Central memory CD8-positive, alpha-beta T cell (primary cell): ENCODE data around the gene MAGEA9B.
"Not testable (repeated sequence)": the region's sequence is repeated elsewhere in the genome, so short reads cannot be mapped to it uniquely, and the experiment has no call there.

Experiments used
- ATAC-seq: fragments of 150-1000 bp; cut with Tn5 transposase; replicated peaks from 2 replicates; pipeline ENCODE4 v1.10.0; 2022; ENCODE audit warnings: mild to moderate bottlenecking, moderate FRiP score, moderate number of reproducible peaks; ENCODE audit not compliant: poor library complexity, severe bottlenecking; ENCODE audit errors: extremely low read depth
- DNase-seq, 2 donors: peaks; one replicate each; pipeline ENCODE4 v3.0.0; 2021; ENCODE audit warnings: low spot score in 2 of 2
- H3K27ac Mint-ChIP-seq: one replicate; pipeline ENCODE4 v1.8.0; 2022; ENCODE audit warnings: low read depth, mild to moderate bottlenecking, moderate library complexity, mixed read lengths
- H3K27me3 Mint-ChIP-seq: one replicate; pipeline ENCODE4 v1.8.0; 2022; ENCODE audit warnings: mixed read lengths
- H3K36me3 Mint-ChIP-seq: one replicate; pipeline ENCODE4 v1.8.0; 2022; ENCODE audit warnings: mild to moderate bottlenecking, moderate library complexity, mixed read lengths; ENCODE audit not compliant: insufficient read depth
- H3K4me1 Mint-ChIP-seq: one replicate; pipeline ENCODE4 v1.8.0; 2022; ENCODE audit warnings: mixed read lengths
- H3K4me3 Mint-ChIP-seq: one replicate; pipeline ENCODE4 v1.8.0; 2022; ENCODE audit warnings: mild to moderate bottlenecking, moderate library complexity, mixed read lengths
- H3K9me3 Mint-ChIP-seq: one replicate; pipeline ENCODE4 v1.8.0; 2022; ENCODE audit warnings: mixed read lengths

The MAGEA9B gene

DNA sequence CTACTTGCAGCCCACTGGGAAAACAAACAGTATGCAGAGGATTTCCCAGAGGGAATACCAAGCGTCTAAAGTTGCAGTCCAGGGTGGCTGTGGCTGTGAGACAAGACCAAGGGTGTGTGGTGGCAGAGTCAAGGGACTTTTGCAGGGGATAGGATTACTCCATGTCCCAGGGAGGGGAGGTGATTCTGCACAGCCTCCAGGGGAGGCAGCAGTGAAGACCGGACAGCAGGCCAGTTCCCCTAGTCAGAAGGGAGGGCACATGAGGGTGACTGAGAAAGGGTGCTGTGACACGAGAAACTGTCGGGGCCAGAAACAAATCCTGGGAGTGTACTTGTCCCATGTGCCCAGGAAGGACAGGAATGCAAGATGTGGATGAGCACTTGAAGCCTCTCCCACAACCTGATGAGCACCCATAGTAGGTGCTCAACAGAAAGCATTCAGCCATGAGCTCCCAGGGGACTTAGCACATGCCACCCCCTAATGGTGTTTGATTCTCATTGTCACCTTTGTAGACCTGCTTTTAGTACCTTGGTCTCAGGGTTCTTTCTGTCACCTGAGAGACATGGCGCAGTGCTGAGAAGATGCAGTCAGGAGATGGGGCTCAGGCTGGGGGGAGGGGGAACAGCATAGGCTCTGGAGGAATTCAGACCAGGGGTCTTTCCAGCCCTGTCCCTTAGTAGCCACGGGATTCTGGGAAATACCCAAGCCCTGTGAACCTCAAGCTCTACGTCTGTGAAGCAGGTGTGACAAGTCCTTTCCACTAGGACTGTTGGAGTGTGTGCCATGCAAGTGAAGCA lies 19.4 kb downstream of the MAGEA9B start:
- no peaks in the 10 kb centered on the region for H3K9me3 Mint-ChIP-seq
- no peaks in the 10 kb centered on the region for H3K4me1 Mint-ChIP-seq
- no peak for ATAC-seq
- peaks cover 6% of the 10 kb centered on the region for H3K27me3 Mint-ChIP-seq
- H3K4me3 Mint-ChIP-seq: no peak overlapping the region
- H3K27ac Mint-ChIP-seq: no peak overlapping the region
- no peaks in the 10 kb centered on the region for H3K36me3 Mint-ChIP-seq
- no peak for DNase-seq

DNA sequence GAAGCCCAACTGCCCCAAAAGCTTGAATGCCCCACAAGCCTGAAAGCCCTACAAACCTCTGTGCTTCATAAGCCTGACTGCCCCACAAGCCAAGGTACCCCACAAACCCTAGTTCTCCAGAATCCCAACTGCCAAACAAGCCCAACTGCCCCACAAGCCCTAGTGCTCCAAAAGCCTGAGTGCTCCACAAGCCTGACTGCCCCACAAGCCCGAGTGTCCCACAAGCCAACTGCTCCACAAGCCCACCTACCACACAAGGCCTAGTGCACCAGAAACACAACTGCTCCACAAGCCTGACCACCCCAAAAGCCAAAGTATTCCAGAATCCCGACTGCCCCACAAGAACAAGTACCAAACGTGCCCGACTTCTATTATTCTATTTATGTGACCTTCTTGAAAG lies 23.9 kb downstream of the MAGEA9B start:
- ATAC-seq: no peak
- DNase-seq: no peak

DNA sequence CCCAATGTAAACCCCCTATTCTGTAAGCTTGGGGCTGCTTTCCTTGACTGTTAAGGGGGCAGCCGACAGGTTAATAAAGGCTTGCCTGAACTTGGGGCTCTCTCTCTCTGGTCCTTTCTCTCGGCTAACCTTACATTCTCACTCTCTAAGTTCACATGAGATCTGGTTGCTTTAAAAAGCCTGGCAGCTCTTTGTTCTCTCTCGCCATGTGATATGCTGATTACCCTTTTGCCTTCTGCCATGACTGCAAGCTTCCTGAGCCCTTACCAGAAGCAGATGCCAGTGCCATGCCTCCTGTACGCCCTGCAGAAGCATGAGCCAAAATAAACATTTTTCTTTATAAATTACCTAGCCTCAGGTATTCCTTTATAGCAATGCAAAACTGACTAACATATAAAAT lies 32.0 kb downstream of the MAGEA9B start:
- not testable (repeated sequence) for H3K4me1 Mint-ChIP-seq, H3K27ac Mint-ChIP-seq, H3K4me3 Mint-ChIP-seq, H3K27me3 Mint-ChIP-seq, H3K36me3 Mint-ChIP-seq, ATAC-seq, H3K9me3 Mint-ChIP-seq, DNase-seq

More for the DNA sequence above, 23.9 kb downstream of the MAGEA9B start:
- Mint-ChIP-seq H3K4me3 (no peak overlapping the region), H3K9me3 (no peaks in the 10 kb centered on the region), H3K4me1 (no peaks in the 10 kb centered on the region), H3K36me3 (no peaks in the 10 kb centered on the region), H3K27ac (no peak overlapping the region), H3K27me3 (no peaks in the 10 kb centered on the region)

DNA sequence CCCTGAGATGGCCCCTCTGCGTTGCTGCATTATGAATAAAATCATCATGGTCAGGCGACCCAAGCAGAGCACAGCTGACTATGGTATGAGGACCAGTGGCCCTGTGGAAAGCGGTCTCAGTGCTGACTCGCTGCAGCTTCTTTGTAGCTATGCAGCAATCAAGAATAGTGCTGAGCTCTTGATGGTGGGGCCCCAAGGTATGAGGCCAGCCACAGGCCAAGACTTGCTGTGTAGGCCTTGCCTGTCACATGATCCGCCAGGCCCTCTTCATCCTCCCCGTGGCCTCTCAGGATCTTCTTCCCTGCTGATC lies 35.4 kb downstream of the MAGEA9B start:
- ATAC-seq, H3K36me3 Mint-ChIP-seq, DNase-seq, H3K9me3 Mint-ChIP-seq, H3K27ac Mint-ChIP-seq, H3K27me3 Mint-ChIP-seq, H3K4me1 Mint-ChIP-seq, H3K4me3 Mint-ChIP-seq: not testable (repeated sequence)

DNA sequence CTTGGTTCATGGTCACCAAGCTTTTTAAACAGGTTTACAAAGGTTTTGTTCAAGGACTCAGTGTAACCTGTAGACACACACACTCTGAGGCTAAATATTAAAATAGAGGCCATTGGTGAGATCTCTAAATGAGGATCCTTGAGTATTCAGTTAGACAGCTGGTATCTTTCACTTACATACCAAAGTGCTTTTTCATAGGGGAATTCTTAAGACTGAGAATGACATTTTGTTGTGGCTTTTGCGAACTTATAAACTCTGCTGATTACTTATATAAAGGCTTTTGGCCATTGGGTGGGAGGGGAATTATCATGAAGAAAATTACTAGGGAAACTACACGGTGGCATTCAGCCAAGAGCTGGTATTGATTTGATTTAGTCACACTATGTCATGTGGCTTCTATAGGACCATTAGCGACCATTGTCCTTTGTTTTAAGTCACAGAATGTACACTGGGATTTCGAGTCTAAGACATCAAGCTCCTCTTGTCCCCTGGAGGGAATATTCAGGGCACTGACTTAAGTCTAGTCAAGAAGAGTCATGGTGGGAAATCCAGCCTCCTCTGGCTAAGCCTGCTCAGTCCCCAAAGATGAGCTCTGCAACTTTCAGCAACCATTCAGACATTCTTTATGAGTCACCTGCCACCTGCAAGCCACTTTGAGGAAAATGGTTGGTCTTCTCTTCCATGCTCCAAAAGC lies 35.9 kb downstream of the MAGEA9B start:
- not testable (repeated sequence) for H3K36me3 Mint-ChIP-seq, H3K9me3 Mint-ChIP-seq, DNase-seq, H3K4me3 Mint-ChIP-seq, ATAC-seq, H3K27ac Mint-ChIP-seq, H3K27me3 Mint-ChIP-seq, H3K4me1 Mint-ChIP-seq

DNA sequence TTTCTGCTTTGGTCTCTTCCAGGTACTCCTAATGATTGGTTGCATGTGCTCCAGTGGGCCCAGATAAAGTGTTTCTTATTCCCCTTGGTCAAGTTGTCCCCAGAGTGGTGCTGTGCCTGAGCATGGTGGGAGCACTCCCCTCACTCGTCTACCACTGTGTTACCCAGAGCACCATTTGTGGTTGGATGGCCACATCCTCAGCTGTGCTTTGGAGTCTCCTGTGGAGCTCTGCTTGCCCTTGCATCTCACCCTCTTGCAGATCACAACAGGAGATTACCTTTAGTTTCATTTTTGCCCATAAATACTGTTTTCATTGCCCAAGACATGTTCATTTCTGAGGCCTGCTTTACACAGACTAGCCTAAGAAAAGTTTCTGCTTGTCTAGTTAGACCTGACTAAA lies 36.8 kb downstream of the MAGEA9B start:
- H3K27ac Mint-ChIP-seq: peak overlapping the region; percentile 62
- ATAC-seq: peak; percentile 66

DNA sequence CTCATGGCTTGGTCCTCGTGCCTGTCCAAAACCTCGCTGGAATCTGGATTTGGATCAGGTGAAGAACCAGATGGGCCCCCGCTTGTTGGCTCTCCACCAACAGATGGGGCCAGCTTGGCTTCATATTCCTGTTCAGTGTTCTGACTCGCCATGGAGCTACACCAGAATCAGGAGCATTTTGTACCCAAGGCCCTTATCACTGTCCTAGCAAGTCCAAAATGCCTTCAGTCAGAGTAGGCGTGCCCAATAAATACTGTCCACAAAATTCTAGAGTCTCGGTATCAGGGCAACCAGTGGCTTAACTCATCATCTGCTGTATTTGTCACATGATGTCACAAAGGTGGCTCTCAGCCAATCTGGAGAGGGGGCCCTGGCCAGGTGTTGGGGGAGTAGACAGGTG lies 37.6 kb downstream of the MAGEA9B start, which contains the start of gene HSFX3:
TSS of gene HSFX3 (minus strand) at position 224 of the 400 bp plus-strand sequence. CDS start at position 152, 72 bp downstream.
- not testable (repeated sequence) for DNase-seq, H3K9me3 Mint-ChIP-seq, H3K36me3 Mint-ChIP-seq, ATAC-seq, H3K4me1 Mint-ChIP-seq, H3K27me3 Mint-ChIP-seq, H3K4me3 Mint-ChIP-seq
- H3K27ac Mint-ChIP-seq: peak within 1 kb of the TSS; percentile 62

More for the DNA sequence above, 36.8 kb downstream of the MAGEA9B start:
- H3K36me3 Mint-ChIP-seq, DNase-seq, H3K27me3 Mint-ChIP-seq, H3K4me3 Mint-ChIP-seq, H3K4me1 Mint-ChIP-seq, H3K9me3 Mint-ChIP-seq: not testable (repeated sequence)

DNA sequence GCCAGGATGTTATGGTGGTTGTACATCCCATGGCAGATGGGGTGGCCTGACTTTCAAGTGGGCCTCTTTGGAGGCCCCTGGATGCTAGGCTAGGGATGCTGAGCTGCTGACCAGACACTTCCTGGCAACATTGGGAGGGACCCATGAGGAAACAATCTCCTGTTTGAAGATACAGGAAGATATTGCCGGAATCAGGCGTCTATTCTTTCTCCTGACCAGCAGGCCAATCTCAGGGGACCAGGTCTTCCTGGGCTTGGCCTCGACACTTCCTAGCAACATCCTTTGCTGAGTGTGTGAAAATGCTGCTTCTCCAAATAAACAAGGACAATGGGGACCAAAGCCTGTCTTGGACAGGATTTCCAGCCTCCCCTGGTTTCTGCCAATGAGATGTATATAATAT lies 39.5 kb downstream of the MAGEA9B start:
- not testable (repeated sequence) for H3K4me3 Mint-ChIP-seq, DNase-seq, H3K9me3 Mint-ChIP-seq, H3K27me3 Mint-ChIP-seq, H3K27ac Mint-ChIP-seq, H3K36me3 Mint-ChIP-seq, H3K4me1 Mint-ChIP-seq, ATAC-seq

DNA sequence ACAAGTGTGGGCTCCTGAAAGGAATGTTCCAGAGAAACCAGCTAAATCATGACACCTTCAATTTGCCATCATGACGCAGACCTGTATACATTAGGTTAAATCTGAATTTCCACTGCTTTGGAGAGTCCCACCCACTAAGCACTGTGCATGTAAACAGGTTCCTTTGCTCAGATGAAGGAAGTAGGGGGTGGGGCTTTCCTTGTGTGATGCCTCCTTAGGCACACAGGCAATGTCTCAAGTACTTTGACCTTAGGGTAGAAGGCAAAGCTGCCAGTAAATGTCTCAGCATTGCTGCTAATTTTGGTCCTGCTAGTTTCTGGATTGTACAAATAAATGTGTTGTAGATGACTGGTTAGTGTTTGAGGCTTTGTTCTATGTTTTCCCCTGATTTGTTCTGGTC lies 40.3 kb downstream of the MAGEA9B start:
- H3K27me3 Mint-ChIP-seq, H3K4me1 Mint-ChIP-seq, DNase-seq, H3K27ac Mint-ChIP-seq, H3K36me3 Mint-ChIP-seq, H3K9me3 Mint-ChIP-seq, H3K4me3 Mint-ChIP-seq, ATAC-seq: not testable (repeated sequence)

DNA sequence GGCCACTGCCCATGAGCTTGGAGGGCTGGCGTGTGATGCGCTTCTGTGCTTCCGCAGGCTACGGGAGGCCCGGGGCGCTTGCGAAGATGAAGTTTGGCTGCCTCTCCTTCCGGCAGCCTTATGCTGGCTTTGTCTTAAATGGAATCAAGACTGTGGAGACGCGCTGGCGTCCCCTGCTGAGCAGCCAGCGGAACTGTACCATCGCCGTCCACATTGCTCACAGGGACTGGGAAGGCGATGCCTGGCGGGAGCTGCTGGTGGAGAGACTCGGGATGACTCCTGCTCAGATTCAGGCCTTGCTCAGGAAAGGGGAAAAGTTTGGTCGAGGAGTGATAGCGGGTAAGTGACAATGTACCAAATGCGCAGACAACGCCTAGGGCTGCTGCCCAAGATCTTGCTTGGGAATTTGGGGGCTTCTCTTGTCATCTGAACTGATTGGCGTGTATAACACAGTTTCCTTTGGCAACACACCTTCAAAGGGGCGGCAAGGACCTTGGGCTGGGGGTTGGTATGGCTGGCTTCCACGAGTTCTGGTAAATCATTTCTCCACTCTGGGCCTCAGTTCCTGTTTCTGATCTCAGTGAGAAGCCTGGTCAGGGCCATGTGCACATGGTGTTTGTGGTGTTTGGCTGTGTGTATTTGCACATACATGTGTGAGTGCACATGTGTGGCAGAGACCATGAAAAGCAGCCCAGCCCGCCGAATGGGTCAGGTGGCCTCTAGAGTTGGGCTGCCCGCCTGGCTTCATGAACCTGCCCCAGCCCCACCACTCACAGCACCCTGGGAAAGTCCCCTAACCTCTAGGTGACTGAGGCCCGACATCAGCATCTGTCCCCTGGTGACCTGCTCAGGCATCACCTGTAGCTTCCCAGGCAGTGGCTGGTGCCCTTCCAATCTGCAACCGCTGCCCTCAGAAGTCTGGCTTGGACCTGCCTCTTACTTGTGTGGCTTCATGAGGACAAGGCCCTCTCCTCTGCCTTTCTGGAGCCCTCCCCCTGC lies 41.4 kb downstream of the MAGEA9B start:
- H3K27ac Mint-ChIP-seq, H3K9me3 Mint-ChIP-seq, H3K4me1 Mint-ChIP-seq, H3K36me3 Mint-ChIP-seq, H3K27me3 Mint-ChIP-seq, H3K4me3 Mint-ChIP-seq, ATAC-seq, DNase-seq: not testable (repeated sequence)

DNA sequence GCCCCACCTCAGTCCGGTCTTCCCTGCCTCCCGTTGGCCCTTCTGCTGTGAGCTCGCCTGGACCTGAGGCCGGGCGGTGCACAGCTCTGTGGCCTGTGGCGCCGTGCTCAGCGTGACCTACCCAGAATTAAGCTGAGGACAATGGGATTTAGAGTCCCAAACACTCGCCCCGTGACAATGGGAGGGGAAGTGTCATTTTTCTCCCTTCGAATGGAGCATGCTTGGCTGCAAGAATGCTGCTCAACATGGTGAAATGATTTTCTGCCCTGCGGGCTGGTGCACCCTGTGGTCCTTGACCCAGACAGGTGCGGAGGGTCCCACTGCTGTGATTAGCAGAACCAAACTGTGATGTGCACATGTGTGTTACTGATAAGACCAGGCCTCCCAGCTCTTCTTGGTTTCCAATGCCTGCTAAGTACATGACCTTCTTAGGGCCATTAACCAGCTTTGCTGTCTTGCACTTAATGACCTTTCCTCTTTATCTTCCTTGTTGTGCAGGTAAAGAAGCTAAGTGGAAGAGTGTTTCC lies 45.7 kb downstream of the MAGEA9B start:
- H3K27ac Mint-ChIP-seq: peak overlapping the region; percentile 98

More for the DNA sequence above, 45.7 kb downstream of the MAGEA9B start:
- no peaks in the 10 kb centered on the region for H3K27me3 Mint-ChIP-seq
- ATAC-seq (no peak), DNase-seq (no peak)
- H3K36me3 Mint-ChIP-seq: peaks cover 17% of the 10 kb centered on the region
- peak overlapping the region; percentile 71 for H3K4me3 Mint-ChIP-seq
- H3K4me1 Mint-ChIP-seq: no peaks in the 10 kb centered on the region
- H3K9me3 Mint-ChIP-seq: no peaks in the 10 kb centered on the region
